GM21528 (cell line): ENCODE data around the gene TMEM94.
"Not testable (repeated sequence)": the region's sequence is repeated elsewhere in the genome, so short reads cannot be mapped to it uniquely, and the experiment has no call there.

ENCODE experiments used
- ATAC-seq: cut with Tn5 transposase; IDR thresholded peaks from one replicate; pipeline ENCODE4 v1.9.1; 2021; ENCODE audit warnings: mild to moderate bottlenecking, moderate library complexity; ENCODE audit not compliant: unreplicated experiment, low FRiP score

Gene TMEM94

DNA sequence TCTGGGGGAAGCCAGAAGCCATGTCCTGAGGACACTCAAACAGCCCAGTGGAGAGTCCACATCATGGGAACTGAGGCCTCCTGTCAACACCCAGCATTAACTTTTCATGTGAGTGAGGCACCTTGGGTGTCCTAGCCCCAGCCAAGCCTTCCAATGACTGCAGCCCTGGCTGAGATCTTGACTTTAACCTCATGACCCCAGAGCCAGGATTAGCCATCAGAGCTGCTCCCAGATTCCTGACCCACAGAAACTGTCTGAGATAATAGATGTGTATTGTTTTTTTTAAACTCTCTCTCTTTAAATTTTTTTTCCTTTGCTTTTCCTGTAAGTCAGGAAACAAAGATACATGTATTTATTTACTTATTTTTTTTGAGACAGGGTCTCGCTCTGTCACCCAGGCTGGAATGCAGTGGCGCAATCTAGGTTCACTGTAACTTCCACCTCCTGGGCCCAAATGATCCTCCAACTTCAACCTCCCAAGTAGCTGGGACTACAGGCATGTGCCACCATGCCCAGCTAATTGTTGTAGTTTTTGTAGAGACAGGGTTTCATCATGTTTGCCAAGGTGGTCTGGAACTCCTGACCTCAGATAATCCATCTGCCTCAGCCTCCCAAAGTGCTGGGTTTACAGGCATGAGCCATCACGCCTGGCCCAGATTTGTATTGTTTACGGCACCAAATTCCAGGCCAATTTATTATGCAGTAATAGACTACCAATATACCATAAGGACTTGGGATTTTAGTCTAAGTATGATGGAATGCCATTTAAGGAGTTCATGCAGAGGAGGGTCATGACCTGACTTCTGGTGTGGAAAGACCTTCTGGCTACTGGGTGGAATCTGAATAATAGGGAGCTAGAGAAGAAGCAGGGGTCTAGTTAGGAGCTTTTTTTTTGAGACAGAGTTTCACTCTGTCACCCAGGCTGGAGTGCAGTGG is 14.0 kb upstream of the TMEM94 start:
- no peak for ATAC-seq

- ATAC-seq, result no peak
Measured at GRCh38 chr17:75445296-75445695, 11.1 kb upstream of the TMEM94 start.

DNA sequence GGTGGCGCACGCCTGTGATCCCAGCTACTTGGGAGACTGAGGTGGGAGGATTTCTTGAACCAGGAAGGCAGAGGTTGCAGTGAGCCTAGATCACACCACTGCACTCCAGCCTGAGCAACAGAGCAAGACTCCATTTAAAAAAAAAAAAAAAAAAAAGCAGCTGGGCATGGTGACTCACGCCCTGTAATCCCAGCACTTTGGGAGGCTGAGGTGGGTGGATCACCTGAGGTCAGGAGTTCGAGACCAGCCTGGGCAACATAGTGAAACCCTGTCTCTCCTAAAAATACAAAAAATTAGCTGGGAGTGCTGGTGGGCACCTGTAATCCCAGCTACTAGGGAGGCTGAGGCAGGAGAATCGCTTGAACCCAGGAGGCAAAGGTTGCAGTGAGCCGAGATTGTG is 10.5 kb upstream of the TMEM94 start:
- not testable (repeated sequence) for ATAC-seq

DNA sequence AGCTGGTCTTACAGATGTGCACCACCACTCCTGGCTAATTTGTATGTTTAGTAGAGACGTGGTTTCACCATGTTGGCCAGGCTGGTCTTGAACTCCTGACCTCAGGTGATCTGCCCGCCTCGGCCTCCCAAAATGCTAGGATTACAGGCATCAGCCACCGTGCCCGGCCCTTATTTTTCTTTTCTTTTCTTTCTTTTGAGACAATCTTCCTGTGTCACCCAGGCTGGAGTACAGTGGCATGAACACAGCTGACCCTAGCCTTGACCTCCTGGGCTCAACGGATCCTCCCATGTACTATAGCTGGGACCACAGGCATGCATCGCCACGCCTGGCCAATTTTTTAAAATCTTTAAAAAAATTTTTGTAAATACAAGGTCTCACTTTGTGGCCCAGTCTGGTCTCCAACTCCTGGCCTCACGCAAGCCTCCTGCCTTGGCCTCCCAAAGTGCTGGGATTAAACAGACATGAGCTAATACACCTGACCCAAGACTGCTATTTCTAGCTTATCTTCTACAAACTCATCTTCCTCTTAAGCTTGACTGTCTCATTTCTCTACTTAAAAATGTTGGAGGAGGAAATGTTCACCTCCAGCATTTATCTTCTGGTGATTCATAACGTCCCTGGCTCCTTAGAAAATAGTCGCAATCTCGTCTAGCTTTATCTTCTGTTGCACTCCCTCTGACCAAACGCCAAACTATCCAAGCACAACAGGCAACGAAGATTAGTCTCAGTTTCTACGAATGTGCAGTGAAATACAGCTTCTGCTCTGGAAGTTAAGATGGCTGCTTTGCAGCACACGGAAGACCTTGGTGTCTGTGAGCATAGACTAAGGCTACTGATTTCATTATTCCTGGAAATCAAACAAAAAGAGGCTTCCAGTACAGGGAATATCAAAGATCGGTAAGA is 8.2 kb upstream of the TMEM94 start:
- no peak for ATAC-seq

DNA sequence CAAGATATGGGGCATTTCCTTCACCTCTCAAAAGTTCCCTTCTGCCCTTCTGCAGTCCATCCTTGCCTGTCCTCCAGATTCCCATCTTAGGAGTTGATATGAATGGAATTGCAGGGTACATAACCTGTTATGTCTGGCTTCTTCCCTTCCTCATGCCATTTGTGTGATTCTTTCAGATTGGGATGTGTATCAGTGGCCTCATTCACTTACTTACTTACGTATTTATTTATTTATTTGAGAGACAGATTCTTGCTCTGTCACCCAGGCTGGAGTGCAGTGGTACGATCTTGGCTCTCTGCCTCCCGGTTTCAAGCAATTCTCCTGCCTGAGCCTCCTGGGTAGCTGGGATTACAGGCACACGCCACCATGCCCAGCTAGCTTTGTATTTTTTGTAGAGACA is 6.2 kb upstream of the TMEM94 start:
- ATAC-seq, result no peak

DNA sequence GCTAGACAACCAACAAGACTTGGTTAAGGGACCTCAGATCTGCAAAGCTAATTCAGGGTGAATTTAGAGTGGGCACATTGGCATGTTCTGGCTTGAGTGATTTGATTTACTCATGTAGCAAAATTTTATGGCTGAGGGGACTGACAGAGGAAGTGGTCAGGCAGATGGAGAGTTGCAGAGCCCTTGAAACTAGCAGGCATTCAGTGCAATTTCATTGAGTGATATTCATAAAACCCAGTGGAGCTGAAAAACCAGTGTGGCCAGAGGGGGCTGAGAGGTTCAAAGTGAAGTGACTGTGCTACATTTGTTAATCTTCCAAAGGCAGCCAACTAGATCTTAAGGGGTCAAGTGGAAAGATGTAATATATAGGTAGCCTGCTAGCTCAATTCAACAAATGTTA is 2.2 kb upstream of the TMEM94 start:
- no peak for ATAC-seq

GRCh38 chr17:75454672-75455071 is 1.8 kb upstream of the TMEM94 start:
- not testable (repeated sequence) for ATAC-seq

GRCh38 chr17:75456039-75456416 is 407 bp upstream of the TMEM94 start:
- ATAC-seq, result no peak

GRCh38 chr17:75457047-75457654 is 716 bp downstream of the TMEM94 start:
- peak; percentile 3 for ATAC-seq

GRCh38 chr17:75459246-75459589 is 2.8 kb downstream of the TMEM94 start:
- ATAC-seq, result no peak

- ATAC-seq, result no peak
Measured at GRCh38 chr17:75459590-75460267, 3.3 kb downstream of the TMEM94 start.

DNA sequence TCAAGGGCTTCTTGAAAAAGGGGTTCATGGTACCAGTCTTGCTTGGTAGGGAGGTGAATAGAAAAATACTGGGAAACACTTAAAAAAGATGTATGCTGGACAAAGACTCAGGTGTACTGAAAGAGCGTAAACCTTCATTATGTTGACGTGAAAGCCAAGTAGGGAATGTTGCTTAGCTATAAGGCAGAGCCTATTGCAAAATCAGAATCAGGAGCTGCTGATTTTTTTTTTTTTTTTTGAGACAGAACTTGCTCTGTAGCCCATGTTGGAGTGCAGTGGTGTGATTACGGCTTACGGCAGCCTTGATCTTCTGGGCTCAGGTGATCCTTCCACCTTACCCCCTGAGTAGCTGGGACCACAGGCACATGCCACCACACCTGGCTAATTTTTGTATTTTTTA is 3.9 kb downstream of the TMEM94 start:
- no peak for ATAC-seq

GRCh38 chr17:75463603-75464002 is 7.2 kb downstream of the TMEM94 start:
- no peak for ATAC-seq

DNA sequence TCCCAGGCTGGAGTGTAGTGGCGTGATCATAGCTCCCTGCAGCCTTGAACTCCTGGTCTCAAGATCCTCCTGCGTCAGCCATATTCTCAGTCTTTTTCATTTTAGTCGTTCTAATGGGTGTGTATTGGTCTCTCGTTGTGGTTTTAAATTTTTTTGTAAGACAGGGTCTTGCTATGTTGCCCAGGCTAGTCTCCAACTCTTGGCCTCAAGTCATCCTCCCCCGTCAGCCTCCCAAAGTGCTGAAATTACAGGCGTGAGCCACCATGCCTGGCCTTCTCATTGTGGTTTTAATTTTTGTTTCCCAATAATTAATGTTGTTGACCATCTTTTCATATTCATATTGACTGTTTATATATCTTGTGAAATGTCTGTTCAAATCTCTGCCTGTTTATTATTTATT is 8.6 kb downstream of the TMEM94 start:
- ATAC-seq, result no peak

DNA sequence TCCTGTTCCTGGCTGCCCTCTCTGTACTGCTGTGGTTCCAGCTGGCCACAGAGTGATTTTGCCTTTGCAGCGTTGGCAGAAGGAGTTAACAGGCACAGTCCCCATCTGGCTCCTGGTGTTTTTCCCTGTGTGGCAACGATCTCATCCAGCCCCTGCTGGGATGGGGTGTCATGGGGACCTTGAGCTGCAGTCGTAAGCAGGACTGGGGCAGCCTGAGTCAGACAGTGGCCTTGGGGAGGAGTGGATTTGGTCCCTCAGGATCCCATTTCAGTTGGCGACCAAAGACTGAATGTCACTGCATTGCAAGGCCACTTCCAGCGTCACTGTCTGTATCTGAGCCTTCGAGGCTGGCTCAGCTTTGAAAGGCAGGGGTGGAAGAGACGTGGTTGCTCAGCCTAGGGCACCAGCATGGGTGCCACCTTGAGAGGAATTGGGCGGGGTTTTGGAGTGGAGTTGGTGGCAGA is 11.9 kb downstream of the TMEM94 start:
- no peak for ATAC-seq

GRCh38 chr17:75468779-75469373 is 12.4 kb downstream of the TMEM94 start:
- ATAC-seq, result no peak

- ATAC-seq, result no peak
Measured at GRCh38 chr17:75471207-75471606, 14.8 kb downstream of the TMEM94 start.

DNA sequence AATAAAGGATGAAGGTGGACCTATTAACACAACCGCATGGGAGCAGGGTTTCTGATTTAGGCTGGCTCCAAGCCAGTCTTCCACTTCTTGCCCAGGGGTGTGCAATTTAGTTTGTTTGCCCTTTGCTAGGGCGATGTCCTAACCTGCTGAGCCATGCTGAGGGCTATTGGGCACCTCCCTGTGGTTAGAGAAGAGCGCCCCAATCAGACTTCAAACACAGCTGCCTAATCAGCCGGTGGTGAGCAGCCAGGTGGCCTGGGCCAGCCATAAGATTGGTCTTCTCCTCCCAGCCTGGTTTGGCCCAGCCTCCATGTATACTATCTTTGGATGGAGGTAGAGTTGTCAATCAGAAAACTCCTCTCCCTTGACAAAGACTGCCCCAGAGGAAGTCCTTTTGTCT is 15.7 kb downstream of the TMEM94 start:
- ATAC-seq, result no peak

GRCh38 chr17:75473246-75473645 is 16.8 kb downstream of the TMEM94 start:
- ATAC-seq, result no peak

- no peak for ATAC-seq
Measured at GRCh38 chr17:75474736-75475135, 18.3 kb downstream of the TMEM94 start.
